ENCODE data around the gene MYCBPAP. TPM values are rescaled to one million over a fixed set of nuclear protein-coding genes. Genes with fewer than 3 reads are reported as not detected.
"Not testable (repeated sequence)": the region's sequence is repeated elsewhere in the genome, so short reads cannot be mapped to it uniquely, and the experiment has no call there.

MYCBPAP gene
- total RNA-seq, 1 donor from 2014 or later: not detected

- no peak for DNase-seq (ENCODE audit: low spot score)
Measured at GRCh38 chr17:50471009-50471905, 37.0 kb upstream of the MYCBPAP start.

- DNase-seq (ENCODE audit: low spot score): no peak
Measured at GRCh38 chr17:50472286-50472685, 36.0 kb upstream of the MYCBPAP start.

- DNase-seq (ENCODE audit: low spot score): not testable (repeated sequence)
Measured at GRCh38 chr17:50472761-50473161, 35.5 kb upstream of the MYCBPAP start.

- no peak for DNase-seq (ENCODE audit: low spot score)
Measured at GRCh38 chr17:50473901-50474300, 34.3 kb upstream of the MYCBPAP start.

GRCh38 chr17:50474523-50474922 is 33.7 kb upstream of the MYCBPAP start:
- DNase-seq (ENCODE audit: low spot score): no peak

- DNase-seq (ENCODE audit: low spot score): no peak
Measured at GRCh38 chr17:50475362-50475761, 32.9 kb upstream of the MYCBPAP start.

- DNase-seq (ENCODE audit: low spot score): not testable (repeated sequence)
Measured at GRCh38 chr17:50475775-50476544, 32.3 kb upstream of the MYCBPAP start.

GRCh38 chr17:50476545-50477315 is 31.5 kb upstream of the MYCBPAP start:
- DNase-seq (ENCODE audit: low spot score): no peak

- no peak for DNase-seq (ENCODE audit: low spot score)
Measured at GRCh38 chr17:50477976-50478375, 30.3 kb upstream of the MYCBPAP start.

GRCh38 chr17:50478391-50479381 is 29.6 kb upstream of the MYCBPAP start, which contains the start of gene RSAD1:
TSS of gene RSAD1 (plus strand) at chr17:50478860. CDS start at chr17:50478885, 25 bp downstream.
- peak; percentile 92 for DNase-seq (ENCODE audit: low spot score)

- peak; percentile 78 for DNase-seq (ENCODE audit: low spot score)
Measured at GRCh38 chr17:50479522-50480141, 28.6 kb upstream of the MYCBPAP start.

- DNase-seq (ENCODE audit: low spot score): no peak
Measured at GRCh38 chr17:50480142-50480764, 28.0 kb upstream of the MYCBPAP start.

GRCh38 chr17:50480854-50481490 is 27.3 kb upstream of the MYCBPAP start:
- DNase-seq (ENCODE audit: low spot score): no peak

- no peak for DNase-seq (ENCODE audit: low spot score)
Measured at GRCh38 chr17:50481648-50482047, 26.6 kb upstream of the MYCBPAP start.

GRCh38 chr17:50482110-50482509 is 26.1 kb upstream of the MYCBPAP start:
- DNase-seq (ENCODE audit: low spot score): no peak

- peak; percentile 86 for DNase-seq (ENCODE audit: low spot score)
Measured at GRCh38 chr17:50482516-50482915, 25.7 kb upstream of the MYCBPAP start.

- DNase-seq (ENCODE audit: low spot score): no peak
Measured at GRCh38 chr17:50483266-50483665, 25.0 kb upstream of the MYCBPAP start.

- no peak for DNase-seq (ENCODE audit: low spot score)
Measured at GRCh38 chr17:50484386-50485155, 23.7 kb upstream of the MYCBPAP start.

All from umbilical cord (tissue), 2 donors.